Measurements from ENCODE around the gene UBXN2A.

UBXN2A gene

GRCh38 chr2:24009367-24009679 is 69.1 kb downstream of the UBXN2A start:
- no peaks in the 10 kb centered on the region for H3K9me2 ChIP-seq (replicated peaks; ENCODE audit: low read depth, low read length)

DNA sequence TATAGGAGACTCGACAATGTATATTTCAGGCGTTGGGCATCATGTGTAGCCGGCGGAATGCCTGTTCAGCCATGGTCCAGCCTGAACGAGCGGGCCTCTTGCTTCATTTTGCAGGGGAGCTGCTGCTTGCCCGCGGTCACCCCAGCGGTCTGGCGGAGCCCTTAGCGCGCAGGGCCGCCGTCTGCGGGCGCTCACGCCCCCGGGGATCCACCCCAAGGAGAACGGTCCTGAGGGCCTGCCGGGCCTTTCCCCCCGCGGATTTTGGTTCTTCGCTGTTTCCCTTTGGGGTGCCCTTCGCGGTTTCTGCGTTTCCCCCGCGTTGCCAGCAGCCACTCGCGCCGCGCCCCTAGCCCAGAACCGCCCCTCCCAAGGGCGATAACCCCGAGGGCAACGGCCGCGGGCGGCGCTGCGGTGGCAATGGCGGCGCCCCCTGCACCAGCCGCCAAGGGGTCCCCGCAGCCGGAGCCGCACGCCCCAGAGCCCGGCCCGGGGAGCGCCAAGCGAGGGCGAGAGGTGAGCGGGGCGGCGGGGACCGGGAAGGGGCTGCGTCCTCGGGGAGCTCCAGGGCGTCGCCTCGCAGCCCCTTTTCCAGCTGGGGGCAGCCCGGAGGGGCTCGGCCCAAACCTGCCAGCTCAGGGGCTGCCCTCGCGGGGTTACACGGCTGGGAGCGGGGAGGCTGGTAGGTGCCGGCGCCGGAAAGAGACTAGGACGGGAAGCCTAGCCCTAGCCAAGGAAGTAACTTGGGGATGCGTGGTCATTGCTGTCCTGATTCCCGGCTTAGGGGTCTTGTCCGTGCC is 69.6 kb downstream of the UBXN2A start, which contains the start of gene MFSD2B:
Gene MFSD2B (plus strand): TSS at position 406 of the 797 bp plus-strand sequence. CDS start 12 bp downstream, at position 418.
- Histone ChIP-seq H3K9me3 (ENCODE audit: insufficient read depth, low read depth, low read length) (no peaks in the 10 kb centered on the region), H3K79me2 (ENCODE audit: insufficient read depth, low read length) (no peaks in the 10 kb centered on the region), H3K36me3 (ENCODE audit: insufficient read depth, low read length) (no peaks in the 10 kb centered on the region), H3K4me3 (ENCODE audit: low read length, poor library complexity, severe bottlenecking) (no peak within 1 kb of the TSS), H2AFZ (ENCODE audit: low read length) (no peak within 1 kb of the TSS), H3K9ac (ENCODE audit: low read depth, low read length, poor library complexity, severe bottlenecking) (no peak within 1 kb of the TSS), H4K20me1 (ENCODE audit: insufficient read depth, low read length, poor library complexity, severe bottlenecking) (no peaks in the 10 kb centered on the region), H3F3A (ENCODE audit: low read depth) (no peaks in the 10 kb centered on the region), H3K9me2 (replicated peaks; ENCODE audit: low read depth, low read length) (no peaks in the 10 kb centered on the region), H3K4me2 (ENCODE audit: low read depth, low read length, poor library complexity, severe bottlenecking) (peak within 1 kb of the TSS; percentile 49), H3K27me3 (ENCODE audit: insufficient read depth, low read length, poor library complexity, severe bottlenecking) (no peaks in the 10 kb centered on the region), H3K4me1 (ENCODE audit: insufficient read depth, low read length, poor library complexity, severe bottlenecking) (peaks cover 8% of the 10 kb centered on the region)
- TF ChIP-seq EZH2phosphoT487 (IDR thresholded peaks at IDR 0.05; ENCODE audit: borderline replicate concordance) = no peak
- TF ChIP-seq, protein P1, sequence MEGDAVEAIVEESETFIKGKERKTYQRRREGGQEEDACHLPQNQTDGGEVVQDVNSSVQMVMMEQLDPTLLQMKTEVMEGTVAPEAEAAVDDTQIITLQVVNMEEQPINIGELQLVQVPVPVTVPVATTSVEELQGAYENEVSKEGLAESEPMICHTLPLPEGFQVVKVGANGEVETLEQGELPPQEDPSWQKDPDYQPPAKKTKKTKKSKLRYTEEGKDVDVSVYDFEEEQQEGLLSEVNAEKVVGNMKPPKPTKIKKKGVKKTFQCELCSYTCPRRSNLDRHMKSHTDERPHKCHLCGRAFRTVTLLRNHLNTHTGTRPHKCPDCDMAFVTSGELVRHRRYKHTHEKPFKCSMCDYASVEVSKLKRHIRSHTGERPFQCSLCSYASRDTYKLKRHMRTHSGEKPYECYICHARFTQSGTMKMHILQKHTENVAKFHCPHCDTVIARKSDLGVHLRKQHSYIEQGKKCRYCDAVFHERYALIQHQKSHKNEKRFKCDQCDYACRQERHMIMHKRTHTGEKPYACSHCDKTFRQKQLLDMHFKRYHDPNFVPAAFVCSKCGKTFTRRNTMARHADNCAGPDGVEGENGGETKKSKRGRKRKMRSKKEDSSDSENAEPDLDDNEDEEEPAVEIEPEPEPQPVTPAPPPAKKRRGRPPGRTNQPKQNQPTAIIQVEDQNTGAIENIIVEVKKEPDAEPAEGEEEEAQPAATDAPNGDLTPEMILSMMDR (conservative IDR thresholded peaks at IDR 0.05; ENCODE audit: low read length) = no peak

More at GRCh38 chr2:24009367-24009679, 69.1 kb downstream of the UBXN2A start:
- Histone ChIP-seq H3K9ac (ENCODE audit: low read depth, low read length, poor library complexity, severe bottlenecking) (no peak overlapping the region), H3K9me3 (ENCODE audit: insufficient read depth, low read depth, low read length) (no peaks in the 10 kb centered on the region), H3F3A (ENCODE audit: low read depth) (no peaks in the 10 kb centered on the region), H3K4me3 (ENCODE audit: low read length, poor library complexity, severe bottlenecking) (no peak overlapping the region), H3K36me3 (ENCODE audit: insufficient read depth, low read length) (no peaks in the 10 kb centered on the region), H3K4me2 (ENCODE audit: low read depth, low read length, poor library complexity, severe bottlenecking) (no peak overlapping the region), H3K27me3 (ENCODE audit: insufficient read depth, low read length, poor library complexity, severe bottlenecking) (no peaks in the 10 kb centered on the region), H3K79me2 (ENCODE audit: insufficient read depth, low read length) (no peaks in the 10 kb centered on the region), H3K4me1 (ENCODE audit: insufficient read depth, low read length, poor library complexity, severe bottlenecking) (peaks cover 8% of the 10 kb centered on the region), H4K20me1 (ENCODE audit: insufficient read depth, low read length, poor library complexity, severe bottlenecking) (no peaks in the 10 kb centered on the region), H2AFZ (ENCODE audit: low read length) (no peak overlapping the region)
- no peak for TF ChIP-seq EZH2phosphoT487 (IDR thresholded peaks at IDR 0.05; ENCODE audit: borderline replicate concordance)
- TF ChIP-seq, protein P1 (conservative IDR thresholded peaks at IDR 0.05; ENCODE audit: low read length) = no peak

DNA sequence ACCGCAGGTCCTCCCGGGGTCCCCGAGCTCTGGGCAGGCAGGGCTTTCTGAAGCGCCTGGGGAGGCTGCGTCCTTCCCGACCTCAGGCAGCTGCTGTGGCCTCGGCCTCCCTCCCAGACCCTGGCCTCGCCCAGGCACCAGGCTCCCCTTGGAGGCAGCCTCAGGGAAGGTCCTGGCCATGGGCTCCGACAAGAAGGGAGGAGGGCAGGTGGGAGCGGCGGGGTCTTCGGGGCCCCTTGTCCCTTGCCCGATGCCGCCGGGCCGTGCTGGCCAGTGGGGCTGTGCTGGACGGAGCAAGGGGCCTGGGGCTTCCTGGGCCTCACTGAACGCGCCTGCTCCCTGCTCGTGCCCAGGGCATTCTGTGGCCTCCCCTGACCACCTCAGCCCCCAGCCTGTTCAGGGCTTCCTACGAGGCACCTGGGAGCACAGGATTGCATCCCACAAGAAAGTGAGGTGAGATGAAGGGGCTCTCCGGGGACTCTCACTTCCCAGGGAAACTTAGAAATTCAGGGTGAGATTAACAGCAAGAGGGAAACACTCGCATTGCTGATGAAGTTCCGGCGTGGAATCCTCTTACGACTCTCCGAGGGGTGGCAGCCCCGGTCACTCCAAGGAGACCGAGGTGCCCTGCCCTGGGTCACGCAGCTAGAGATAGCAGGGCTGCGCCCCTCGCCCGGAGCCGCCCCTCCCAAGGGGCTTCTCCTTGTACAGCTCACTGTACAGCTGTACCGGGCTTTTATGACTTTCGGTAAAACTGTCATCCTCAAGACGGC is 70.4 kb downstream of the UBXN2A start:
- Histone ChIP-seq H2AFZ (ENCODE audit: low read length) (no peak overlapping the region; the same call in 1 of the 2 replicates), H3K9me2 (replicated peaks; ENCODE audit: low read depth, low read length) (no peaks in the 10 kb centered on the region), H4K20me1 (ENCODE audit: insufficient read depth, low read length, poor library complexity, severe bottlenecking) (no peaks in the 10 kb centered on the region), H3K4me2 (ENCODE audit: low read depth, low read length, poor library complexity, severe bottlenecking) (peak overlapping the region; percentile 49), H3K79me2 (ENCODE audit: insufficient read depth, low read length) (no peaks in the 10 kb centered on the region), H3K36me3 (ENCODE audit: insufficient read depth, low read length) (no peaks in the 10 kb centered on the region), H3K27me3 (ENCODE audit: insufficient read depth, low read length, poor library complexity, severe bottlenecking) (no peaks in the 10 kb centered on the region), H3F3A (ENCODE audit: low read depth) (no peaks in the 10 kb centered on the region), H3K4me1 (ENCODE audit: insufficient read depth, low read length, poor library complexity, severe bottlenecking) (peaks cover 8% of the 10 kb centered on the region), H3K9ac (ENCODE audit: low read depth, low read length, poor library complexity, severe bottlenecking) (no peak overlapping the region), H3K9me3 (ENCODE audit: insufficient read depth, low read depth, low read length) (no peaks in the 10 kb centered on the region), H3K4me3 (ENCODE audit: low read length, poor library complexity, severe bottlenecking) (no peak overlapping the region)
- TF ChIP-seq, protein P1 (conservative IDR thresholded peaks at IDR 0.05; ENCODE audit: low read length) = no peak
- no peak for TF ChIP-seq EZH2phosphoT487 (IDR thresholded peaks at IDR 0.05; ENCODE audit: borderline replicate concordance)
